SK-N-SH (cell line): ENCODE data around the gene MARCHF11. TPM values are rescaled to one million over a fixed set of nuclear protein-coding genes. Genes with fewer than 3 reads are reported as not detected.

Source experiments
- CTCF ChIA-PET: fragments of 300-600, 350-600 bp; formaldehyde crosslinking; extraction: SDS; loops from one replicate; lab custom pipeline; 2021; lab: Yijun Ruan, JAX
- POLR2A ChIA-PET: fragments of 350-600 bp; sonication (Branson Sonifier 250); formaldehyde crosslinking; extraction: SDS; loops from one replicate; lab custom pipeline; 2020; ENCODE audit warnings: antibody characterized with exemption, inconsistent platforms; lab: Yijun Ruan, JAX
- DNase-seq: peaks from one replicate; pipeline ENCODE4 v3.0.0; 2012
- H2AFZ ChIP-seq: fragments of 200-600 bp; sonication (generic); 2 replicates; pipeline ENCODE4 v1.8.1; 2016; ENCODE audit warnings: antibody characterized with exemption, mild to moderate bottlenecking, low read depth
- H3F3A ChIP-seq: fragments of 200-600 bp; sonication (generic); replicated peaks from 2 replicates; pipeline ENCODE3; 2016; ENCODE audit warnings: antibody characterized with exemption, mild to moderate bottlenecking; ENCODE audit not compliant: insufficient read depth
- H3K27ac ChIP-seq, 2 experiments: fragments of 200-500 bp in 1 of 2; fragments of 200-600 bp in 1 of 2; sonication (Bioruptor generic) in 1 of 2; sonication (generic), shearing (Covaris generic) in 1 of 2; 2 replicates each; pipeline versions ENCODE4 v1.5.1 to v1.6.1; 2014 to 2016; ENCODE audit warnings: low read depth in 2 of 2, inconsistent platforms in 1 of 2, low read length in 1 of 2, mild to moderate bottlenecking in 1 of 2, mixed read lengths in 1 of 2
- H3K27me3 ChIP-seq: fragments of 200-600 bp; sonication (generic), shearing (Covaris generic); 2 replicates; pipeline ENCODE4 v1.6.1; 2016; ENCODE audit warnings: mixed run types; ENCODE audit not compliant: insufficient read depth
- H3K36me3 ChIP-seq, 2 experiments: fragments of 200-500 bp in 1 of 2; fragments of 200-600 bp in 1 of 2; sonication (Bioruptor generic) in 1 of 2; sonication (generic) in 1 of 2; replicated peaks in 1 of 2; 2 replicates each; pipeline versions ENCODE3 to v1.5.1; 2014 to 2016; ENCODE audit warnings: low read length in 1 of 2, mild to moderate bottlenecking in 1 of 2; ENCODE audit not compliant: insufficient read depth in 2 of 2, control insufficient read depth in 1 of 2
- H3K4me1 ChIP-seq, 2 experiments: fragments of 200-500 bp in 1 of 2; fragments of 200-600 bp in 1 of 2; sonication (Bioruptor generic) in 1 of 2; sonication (generic), shearing (Covaris generic) in 1 of 2; 2 replicates each; pipeline versions ENCODE4 v1.5.1 to v1.6.1; 2014 to 2016; ENCODE audit warnings: low read depth in 1 of 2, low read length in 1 of 2, mixed run types in 1 of 2; ENCODE audit not compliant: insufficient read depth in 2 of 2, control insufficient read depth in 1 of 2
- H3K4me2 ChIP-seq: fragments of 200-600 bp; sonication (generic), shearing (Covaris generic); 2 replicates; pipeline ENCODE4 v1.6.1; 2017; ENCODE audit warnings: mixed run types
- H3K4me3 ChIP-seq, 2 experiments: fragments of 200-500 bp in 1 of 2; fragments of 200-600 bp in 1 of 2; sonication (Bioruptor generic) in 1 of 2; sonication (generic), shearing (Covaris generic) in 1 of 2; 2 replicates each; pipeline versions ENCODE4 v1.5.1 to v1.8.1; 2014 to 2016; ENCODE audit warnings: low read depth in 2 of 2, inconsistent platforms in 1 of 2, low read length in 1 of 2, mild to moderate bottlenecking in 1 of 2, mixed read lengths in 1 of 2, moderate library complexity in 1 of 2
- H3K79me2 ChIP-seq: fragments of 200-600 bp; sonication (generic); 2 replicates; pipeline ENCODE4 v1.8.1; 2017; ENCODE audit warnings: mild to moderate bottlenecking; ENCODE audit not compliant: insufficient read depth
- H3K9ac ChIP-seq: fragments of 200-600 bp; sonication (generic); 2 replicates; pipeline ENCODE4 v1.6.1; 2017; ENCODE audit warnings: mixed run types
- H3K9me2 ChIP-seq: fragments of 200-600 bp; sonication (generic); 2 replicates; pipeline ENCODE4 v1.6.1; 2017; ENCODE audit warnings: mixed run types
- H3K9me3 ChIP-seq: fragments of 200-600 bp; sonication (generic); 2 replicates; pipeline ENCODE4 v1.6.1; 2017; ENCODE audit warnings: mixed run types, mild to moderate bottlenecking, moderate library complexity
- H4K20me1 ChIP-seq: fragments of 200-600 bp; sonication (generic); 2 replicates; pipeline ENCODE4 v1.6.1; 2017; ENCODE audit warnings: mild to moderate bottlenecking, mixed run types; ENCODE audit not compliant: insufficient read depth
- EP300 ChIP-seq, 2 experiments: IDR thresholded peaks; 2 replicates each; pipeline versions ENCODE4 v1.4.0 to v1.6.1; 2012; ENCODE audit warnings: borderline replicate concordance in 1 of 2, low read depth in 1 of 2, low read length in 1 of 2
- FOSL2 ChIP-seq: IDR thresholded peaks from 2 replicates; pipeline ENCODE4 v1.4.0; 2012; ENCODE audit warnings: low read depth, mild to moderate bottlenecking, moderate library complexity, borderline replicate concordance
- IRF3 ChIP-seq: fragments of 150-350 bp; IDR thresholded peaks from 2 replicates; pipeline ENCODE4 v1.6.1; 2016; ENCODE audit warnings: mild to moderate bottlenecking, low read depth, low read length
- MAX ChIP-seq: IDR thresholded peaks from 2 replicates; pipeline ENCODE4 v1.4.0; 2012; ENCODE audit warnings: low read depth
- MEF2A ChIP-seq: IDR thresholded peaks from 2 replicates; pipeline ENCODE4 v1.4.0; 2012; ENCODE audit warnings: low read depth, borderline replicate concordance
- MXI1 ChIP-seq: IDR thresholded peaks from 2 replicates; pipeline ENCODE4 v1.6.1; 2012; ENCODE audit warnings: mild to moderate bottlenecking, low read depth, low read length, improper control_type of control experiment
- NFIC ChIP-seq: IDR thresholded peaks from 2 replicates; pipeline ENCODE4 v1.4.0; 2012; ENCODE audit warnings: borderline replicate concordance
- RCOR1 ChIP-seq: fragments of 150-350 bp; IDR thresholded peaks from 2 replicates; pipeline ENCODE4 v1.6.1; 2017; ENCODE audit warnings: antibody characterized with exemption, low read length
- REST ChIP-seq: IDR thresholded peaks from 2 replicates; pipeline ENCODE4 v1.6.1; 2012; ENCODE audit warnings: mild to moderate bottlenecking, low read depth, low read length, moderate library complexity
- TAF1 ChIP-seq: IDR thresholded peaks from 2 replicates; pipeline ENCODE4 v1.6.1; 2012; ENCODE audit warnings: low read depth, mild to moderate bottlenecking, low read length, moderate library complexity, borderline replicate concordance
- TCF12 ChIP-seq: IDR thresholded peaks from 2 replicates; pipeline ENCODE4 v1.4.0; 2012
- TEAD4 ChIP-seq: IDR thresholded peaks from 2 replicates; pipeline ENCODE4 v1.4.0; 2012; ENCODE audit warnings: mild to moderate bottlenecking, borderline replicate concordance; ENCODE audit not compliant: insufficient read depth
- WGBS: methylation state at CpG from one replicate; pipeline ENCODE4 v1.1.6; 2017; ENCODE audit warnings: low lambda C conversion rate; 5-methylcytosine and 5-hydroxymethylcytosine counted together
- polyA plus RNA-seq, 3 experiments: library from polyadenylated mRNA; depleted of rRNA; stranded (reverse); fragments of >200 nt; gene quantifications; 2 replicates each; pipeline ENCODE4 v1.2.3, GENCODE V29; 2012

Gene MARCHF11
- polyA plus RNA-seq, 1 of the 3 experiments (the other 2 are of a cell fraction), result 1.7 TPM

DNA sequence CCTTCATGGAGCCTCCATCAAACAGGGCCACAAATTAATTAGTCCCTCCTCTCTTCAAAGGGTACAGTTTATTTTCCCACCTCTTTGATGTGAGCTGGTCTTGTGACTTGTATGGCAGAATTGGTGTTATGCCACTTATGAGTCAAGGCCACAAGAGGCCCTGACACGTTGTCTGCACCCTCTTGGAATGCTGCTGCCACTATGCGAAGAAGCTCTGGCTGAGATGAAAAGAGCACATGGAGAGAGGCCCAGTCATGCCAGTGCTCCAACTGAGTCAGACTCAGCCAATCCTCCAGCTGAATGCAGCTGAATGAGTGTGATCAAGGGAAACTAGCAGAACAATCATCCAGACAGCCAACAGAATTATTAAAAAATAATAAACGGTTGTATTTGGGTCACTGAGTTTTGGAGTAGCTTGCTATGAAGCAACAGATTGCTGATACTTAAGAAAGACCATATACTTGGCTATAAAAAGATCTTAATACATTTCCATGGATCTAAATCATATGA, 128.3 kb downstream of the MARCHF11 start:
- Histone ChIP-seq H3K27ac (no peak overlapping the region), H3K79me2 (no peaks in the 10 kb centered on the region), H3K4me2 (no peak overlapping the region), H3K4me3 (no peak overlapping the region), H3K9me3 (no peaks in the 10 kb centered on the region), H4K20me1 (no peaks in the 10 kb centered on the region), H2AFZ (no peak overlapping the region), H3K27me3 (no peaks in the 10 kb centered on the region), H3K36me3 (no peaks in the 10 kb centered on the region), H3K9me2 (no peaks in the 10 kb centered on the region), H3K9ac (no peak overlapping the region), H3K4me1 (peaks cover 0 to 7% of the 10 kb centered on the region in 2 experiments; a peak in 1 of 4 replicates), H3F3A (no peaks in the 10 kb centered on the region)
- WGBS, result 32% methylated on average over 3 of the region's 3 CpGs
- POLR2A ChIA-PET, result no interaction called here
- no peak for TF ChIP-seq TCF12
- no peak for TF ChIP-seq NFIC
- no peak for TF ChIP-seq MAX
- no peak for TF ChIP-seq RCOR1
- no peak for TF ChIP-seq FOSL2
- TF ChIP-seq MXI1, result no peak
- TF ChIP-seq TEAD4, result no peak
- no peak for TF ChIP-seq REST
- CTCF ChIA-PET, result interaction anchor here (2.0 kb wide), 1 partner anchor 109 kb away, joined by 5 read pairs; no protein-coding TSS in a partner anchor
- DNase-seq, result no peak

DNA sequence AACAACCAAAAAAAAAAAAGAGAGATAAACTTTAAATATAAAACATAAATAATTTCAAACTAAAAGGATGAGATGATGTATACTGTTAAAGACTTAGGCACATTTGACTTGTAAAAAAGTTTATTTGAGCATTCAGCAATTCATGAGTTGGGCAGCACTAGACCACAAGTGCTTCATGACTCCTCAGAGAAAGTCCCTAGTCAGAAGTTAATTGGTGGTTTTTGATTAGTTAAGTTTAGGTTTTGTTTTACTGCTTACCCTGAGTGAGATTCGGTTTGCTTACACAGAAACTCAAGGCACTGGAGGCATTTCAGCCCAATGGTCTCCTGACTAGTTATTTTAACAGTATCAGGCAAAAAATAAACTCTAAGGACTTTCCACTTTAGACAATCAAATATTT, 129.2 kb downstream of the MARCHF11 start:
- peaks cover 0 to 7% of the 10 kb centered on the region in 2 experiments; a peak in 1 of 4 replicates for H3K4me1 ChIP-seq
- no peaks in the 10 kb centered on the region for H3K9me2 ChIP-seq
- H3K27ac ChIP-seq, result no peak overlapping the region
- no peaks in the 10 kb centered on the region for H3K79me2 ChIP-seq
- no peaks in the 10 kb centered on the region for H3F3A ChIP-seq
- DNase-seq, result no peak
- no peak for TF ChIP-seq MEF2A
- TF ChIP-seq IRF3, result no peak
- TF ChIP-seq EP300 (IDR thresholded peaks at IDR 0.05; ENCODE audit: borderline replicate concordance in 1 of 2, low read depth in 1 of 2, low read length in 1 of 2), result no peak
- no peak for TF ChIP-seq NFIC
- no peak for TF ChIP-seq TAF1
- TF ChIP-seq TCF12, result no peak
- no peak overlapping the region for H3K4me2 ChIP-seq
- no peaks in the 10 kb centered on the region for H3K27me3 ChIP-seq
- ChIA-PET CTCF (interaction anchor here (2.0 kb wide), 1 partner anchor 110 kb away, joined by 5 read pairs; no protein-coding TSS in a partner anchor), POLR2A (no interaction called here)
- H3K4me3 ChIP-seq, result no peak overlapping the region
- no peaks in the 10 kb centered on the region for H4K20me1 ChIP-seq
- 12% methylated on average over 1 of the region's 1 CpG for WGBS
- no peaks in the 10 kb centered on the region for H3K9me3 ChIP-seq
- H3K36me3 ChIP-seq, result no peaks in the 10 kb centered on the region
- no peak overlapping the region for H2AFZ ChIP-seq
- no peak overlapping the region for H3K9ac ChIP-seq
